MCF 10A (cell line): Measurements from ENCODE around the gene PLSCR5. TPM values are rescaled to one million over a fixed set of nuclear protein-coding genes. Genes with fewer than 3 reads are reported as not detected.
A peak's percentile ranks its signal among the peaks of the same experiment; 100 is the strongest.

Experiments
- BruUV-seq: library from RNA; stranded (reverse); fragments of 400-500 nt; replicated peaks from 2 replicates; lab custom pipeline; 2021; lab: Mats Ljungman, UMichigan
- CTCF ChIA-PET: fragments of 300-600 bp; sonication (Branson Sonifier 250); formaldehyde crosslinking; extraction: SDS; loops from one replicate; lab custom pipeline; 2021; ENCODE audit warnings: antibody characterized with exemption, inconsistent platforms; lab: Yijun Ruan, JAX
- POLR2A ChIA-PET: fragments of 300-600, 350-650 bp; sonication (Branson Sonifier 250); formaldehyde crosslinking; extraction: SDS; loops from one replicate; lab custom pipeline; 2020; ENCODE audit warnings: antibody characterized with exemption, inconsistent platforms; lab: Yijun Ruan, JAX
- DNase-seq: peaks from one replicate; pipeline ENCODE4 v3.0.0-alpha.2; 2018; ENCODE audit not compliant: unreplicated experiment
- H3K27ac Mint-ChIP-seq: one replicate; pipeline ENCODE4 v1.8.0; 2022; ENCODE audit warnings: mild to moderate bottlenecking, low read depth, mixed read lengths; ENCODE audit not compliant: unreplicated experiment
- H3K27me3 Mint-ChIP-seq: one replicate; pipeline ENCODE4 v1.8.0; 2022; ENCODE audit warnings: mixed read lengths; ENCODE audit not compliant: insufficient read depth, unreplicated experiment
- H3K36me3 Mint-ChIP-seq: one replicate; pipeline ENCODE4 v1.8.0; 2022; ENCODE audit warnings: mild to moderate bottlenecking, moderate library complexity, mixed read lengths; ENCODE audit not compliant: insufficient read depth, unreplicated experiment
- H3K4me1 Mint-ChIP-seq: one replicate; pipeline ENCODE4 v1.8.0; 2022; ENCODE audit warnings: mixed read lengths; ENCODE audit not compliant: insufficient read depth, unreplicated experiment
- H3K4me3 Mint-ChIP-seq: one replicate; pipeline ENCODE4 v1.8.0; 2022; ENCODE audit warnings: mild to moderate bottlenecking, moderate library complexity, mixed read lengths; ENCODE audit not compliant: unreplicated experiment
- H3K9me3 Mint-ChIP-seq: one replicate; pipeline ENCODE4 v1.8.0; 2022; ENCODE audit warnings: mixed read lengths; ENCODE audit not compliant: unreplicated experiment
- intact Hi-C: fragments of 100-400 bp; cut with micrococcal nuclease; formaldehyde crosslinking; loops from 2 replicates; pipeline ENCODE4 v1.14.1; 2022
- total RNA-seq: library from RNA; stranded (reverse); gene quantifications from 2 replicates; pipeline ENCODE4 v1.2.3, GENCODE V29; 2022
- TF ChIP-seq, protein P1 (sequence below): fragments of 200-600 bp; IDR thresholded peaks from one replicate; pipeline ENCODE4 v1.8.0; 2022; ENCODE audit warnings: antibody characterized with exemption, mild to moderate bottlenecking; ENCODE audit not compliant: unreplicated experiment

PLSCR5 gene
- total RNA-seq, 1 experiment from 2014 or later: not detected

- H3K9me3 Mint-ChIP-seq: no peaks in the 10 kb centered on the region
- no peak overlapping the region for H3K4me3 Mint-ChIP-seq
- POLR2A ChIA-PET: interaction anchor here (0.8 kb wide), 1 partner anchor 17 kb away, joined by 3 read pairs; no protein-coding TSS in a partner anchor
- intact Hi-C loops: no loop called here
- no peaks in the 10 kb centered on the region for H3K27me3 Mint-ChIP-seq
- TF ChIP-seq, protein P1, sequence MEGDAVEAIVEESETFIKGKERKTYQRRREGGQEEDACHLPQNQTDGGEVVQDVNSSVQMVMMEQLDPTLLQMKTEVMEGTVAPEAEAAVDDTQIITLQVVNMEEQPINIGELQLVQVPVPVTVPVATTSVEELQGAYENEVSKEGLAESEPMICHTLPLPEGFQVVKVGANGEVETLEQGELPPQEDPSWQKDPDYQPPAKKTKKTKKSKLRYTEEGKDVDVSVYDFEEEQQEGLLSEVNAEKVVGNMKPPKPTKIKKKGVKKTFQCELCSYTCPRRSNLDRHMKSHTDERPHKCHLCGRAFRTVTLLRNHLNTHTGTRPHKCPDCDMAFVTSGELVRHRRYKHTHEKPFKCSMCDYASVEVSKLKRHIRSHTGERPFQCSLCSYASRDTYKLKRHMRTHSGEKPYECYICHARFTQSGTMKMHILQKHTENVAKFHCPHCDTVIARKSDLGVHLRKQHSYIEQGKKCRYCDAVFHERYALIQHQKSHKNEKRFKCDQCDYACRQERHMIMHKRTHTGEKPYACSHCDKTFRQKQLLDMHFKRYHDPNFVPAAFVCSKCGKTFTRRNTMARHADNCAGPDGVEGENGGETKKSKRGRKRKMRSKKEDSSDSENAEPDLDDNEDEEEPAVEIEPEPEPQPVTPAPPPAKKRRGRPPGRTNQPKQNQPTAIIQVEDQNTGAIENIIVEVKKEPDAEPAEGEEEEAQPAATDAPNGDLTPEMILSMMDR: no peak
- no peak for DNase-seq
- CTCF ChIA-PET: interaction anchor here (0.6 to 1.1 kb wide), 2 partner anchors 11 to 780 kb away, joined by 3 to 4 read pairs; no protein-coding TSS in a partner anchor
- H3K36me3 Mint-ChIP-seq: no peaks in the 10 kb centered on the region
- peaks cover 22% of the 10 kb centered on the region for H3K4me1 Mint-ChIP-seq
- H3K27ac Mint-ChIP-seq: no peak overlapping the region
- no TSS peak for BruUV-seq
Observed at GRCh38 chr3:146566138-146566537, 39.0 kb downstream of the PLSCR5 start.

DNA sequence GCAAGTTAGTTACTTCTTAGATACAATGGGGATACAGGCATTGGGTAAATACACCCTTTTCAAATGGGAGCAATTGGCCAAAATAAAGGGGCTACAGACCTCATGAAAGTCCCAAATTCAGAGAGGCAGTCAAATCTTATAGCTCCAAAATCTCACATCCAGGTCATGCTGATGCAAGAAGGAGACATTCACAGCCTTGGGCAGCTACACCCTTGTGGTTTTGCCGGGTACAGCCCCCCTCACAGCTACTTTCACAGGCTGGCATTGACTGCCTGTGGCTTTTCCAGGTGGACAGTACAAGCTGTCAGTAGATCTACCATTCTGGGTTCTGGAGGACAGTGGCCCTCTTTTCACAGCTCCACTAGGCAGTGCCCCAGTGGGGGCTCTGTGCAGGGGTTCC lies 43.3 kb downstream of the PLSCR5 start:
- intact Hi-C loops: no loop called here
- H3K9me3 Mint-ChIP-seq: no peaks in the 10 kb centered on the region
- peaks cover 27% of the 10 kb centered on the region for H3K4me1 Mint-ChIP-seq
- no peaks in the 10 kb centered on the region for H3K27me3 Mint-ChIP-seq
- peak overlapping the region; percentile 83 for H3K27ac Mint-ChIP-seq
- DNase-seq: peak; percentile 24
- BruUV-seq: no TSS peak
- TF ChIP-seq, protein P1: no peak
- H3K36me3 Mint-ChIP-seq: no peaks in the 10 kb centered on the region
- CTCF ChIA-PET: interaction anchor here (0.8 to 3.0 kb wide), 3 partner anchors 10 to 374 kb away, joined by 3 to 7 read pairs (median 3); no protein-coding TSS in a partner anchor
- POLR2A ChIA-PET: interaction anchor here (0.6 to 1.5 kb wide), 3 partner anchors 10 to 19 kb away, joined by 3 to 5 read pairs (median 4); partner anchors contain the start of gene PLSCR1
- peak overlapping the region; percentile 4 for H3K4me3 Mint-ChIP-seq

GRCh38 chr3:146561463-146561862 lies 43.7 kb downstream of the PLSCR5 start:
- H3K36me3 Mint-ChIP-seq: no peaks in the 10 kb centered on the region
- CTCF ChIA-PET: interaction anchor here (0.8 to 3.0 kb wide), 2 partner anchors 10 to 374 kb away, joined by 3 to 7 read pairs; no protein-coding TSS in a partner anchor
- TF ChIP-seq, protein P1: no peak
- intact Hi-C loops: no loop called here
- H3K9me3 Mint-ChIP-seq: no peaks in the 10 kb centered on the region
- POLR2A ChIA-PET: interaction anchor here (1.1 to 1.5 kb wide), 3 partner anchors 10 to 20 kb away, joined by 4 to 5 read pairs (median 4); partner anchors contain the start of gene PLSCR1
- no peaks in the 10 kb centered on the region for H3K27me3 Mint-ChIP-seq
- H3K4me3 Mint-ChIP-seq: peak overlapping the region; percentile 4
- peaks cover 23% of the 10 kb centered on the region for H3K4me1 Mint-ChIP-seq
- no peak for DNase-seq
- H3K27ac Mint-ChIP-seq: peak overlapping the region; percentile 83
- TSS peak; percentile 85 for BruUV-seq

DNA sequence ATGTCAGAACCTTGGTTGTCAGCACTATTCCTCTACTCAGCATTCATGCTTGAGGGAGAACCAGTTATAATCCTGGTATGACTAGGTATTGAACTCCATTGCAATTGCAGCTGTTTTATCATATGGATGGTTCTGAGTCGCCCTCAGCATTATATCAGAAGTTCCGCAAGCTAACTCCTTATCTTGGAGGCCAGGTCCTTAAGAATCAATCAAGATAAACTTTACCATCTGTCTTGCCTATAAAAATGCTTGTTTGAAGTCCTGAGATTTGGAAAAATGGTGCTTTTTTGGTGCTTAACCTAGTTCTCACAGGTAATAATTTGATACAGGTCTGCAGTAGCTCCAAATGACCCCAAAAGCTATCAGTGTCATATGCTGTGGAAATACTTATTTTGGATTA lies 44.5 kb downstream of the PLSCR5 start:
- TF ChIP-seq, protein P1: no peak
- DNase-seq: no peak
- H3K27ac Mint-ChIP-seq: peak overlapping the region; percentile 83
- no peaks in the 10 kb centered on the region for H3K27me3 Mint-ChIP-seq
- ChIA-PET CTCF (interaction anchor here (3.0 kb wide), 1 partner anchor 9 kb away, joined by 7 read pairs; no protein-coding TSS in a partner anchor), POLR2A (interaction anchor here (1.1 kb wide), 1 partner anchor 20 kb away, joined by 4 read pairs; no protein-coding TSS in a partner anchor)
- BruUV-seq: no TSS peak
- no peak overlapping the region for H3K4me3 Mint-ChIP-seq
- H3K9me3 Mint-ChIP-seq: no peaks in the 10 kb centered on the region
- H3K36me3 Mint-ChIP-seq: no peaks in the 10 kb centered on the region
- intact Hi-C loops: no loop called here
- peaks cover 15% of the 10 kb centered on the region for H3K4me1 Mint-ChIP-seq
